Sigmoid colon (tissue), 7 donors: Measurements from ENCODE around the gene REPS2. TPM values are rescaled to one million over a fixed set of nuclear protein-coding genes. Genes with fewer than 3 reads are reported as not detected.

Experiments used
- DNase-seq: peaks from one replicate; pipeline ENCODE4 v3.0.0-alpha.2; 2019
- H3K27ac ChIP-seq, 4 donors: fragments of 200-600 bp; sonication (generic); one replicate each; pipeline ENCODE4 v1.5.1; 2016 to 2019; ENCODE audit warnings: mild to moderate bottlenecking in 1 of 4
- H3K27me3 ChIP-seq, 3 donors: fragments of 200-600 bp; sonication (generic); one replicate each; pipeline ENCODE4 v1.5.1; 2019; ENCODE audit warnings: mild to moderate bottlenecking in 1 of 3
- H3K36me3 ChIP-seq, 4 donors: fragments of 200-600 bp; sonication (generic); one replicate each; pipeline ENCODE4 v1.5.1; 2016 to 2019
- H3K4me1 ChIP-seq, 4 donors: fragments of 200-600 bp; sonication (generic); one replicate each; pipeline ENCODE4 v1.5.1; 2017 to 2019
- H3K4me3 ChIP-seq, 4 donors: fragments of 200-600 bp; sonication (generic); one replicate each; pipeline ENCODE4 v1.5.1; 2017 to 2019; ENCODE audit warnings: mild to moderate bottlenecking in 2 of 4, moderate library complexity in 1 of 4
- H3K9me3 ChIP-seq, 4 donors: fragments of 200-600 bp in 3 of 4; sonication (generic) in 3 of 4; one replicate each; pipeline versions ENCODE4 v1.5.1 to v1.6.1; 2013 to 2019
- EP300 ChIP-seq, 4 donors: sonication (generic); formaldehyde crosslinking; IDR thresholded peaks; one replicate each; pipeline ENCODE4 v1.6.1; 2017; ENCODE audit warnings: antibody characterized with exemption in 4 of 4
- POLR2A ChIP-seq, 2 donors: fragments of 450-650 bp; IDR thresholded peaks; one replicate each; pipeline ENCODE4 v1.6.1; 2016; ENCODE audit warnings: antibody characterized with exemption in 2 of 2, mild to moderate bottlenecking in 2 of 2, moderate library complexity in 2 of 2
- POLR2AphosphoS5 ChIP-seq, 4 donors: sonication (generic); formaldehyde crosslinking; IDR thresholded peaks; one replicate each; pipeline ENCODE4 v1.6.1; 2017; ENCODE audit warnings: antibody characterized with exemption in 4 of 4
- WGBS, 2 donors: extraction: QIAGEN DNeasy Blood & Tissue Kit; methylation state at CpG; one replicate each; pipeline ENCODE4 v1.1.7; 2013; 5-methylcytosine and 5-hydroxymethylcytosine counted together
- intact Hi-C: fragments of 100-400 bp; cut with DNase I; formaldehyde crosslinking; loops from one replicate; pipeline ENCODE4 v1.15.1; 2023
- polyA plus RNA-seq, 3 donors: library from polyadenylated mRNA; stranded (reverse); fragments of 200-250 nt; gene quantifications; one replicate each; pipeline ENCODE4 v1.2.3, GENCODE V29; 2013
- total RNA-seq, 4 donors: library from RNA; depleted of rRNA; stranded (reverse); fragments of >200 nt; gene quantifications; one replicate each; pipeline ENCODE4 v1.1.0, GENCODE V29; 2016
- TF ChIP-seq, protein P1 (sequence below), 4 experiments: fragments of 450-650 bp in 3 of 4; fragments of 200-600 bp in 1 of 4; IDR thresholded peaks; one replicate each; pipeline ENCODE4 v1.5.1; 2016 to 2019; ENCODE audit warnings: antibody characterized with exemption in 4 of 4, mild to moderate bottlenecking in 3 of 4, moderate library complexity in 2 of 4
- donor health status: healthy with polysubstance abuse.
- donor health status: Bipolar disorder and iron deficiency.
- donor health status: healthy.

REPS2 gene
- total RNA-seq (10 to 100 TPM in 1 of 4 donors, 1 to 10 TPM in 3; 3.9 to 10.9 (median 5.5) TPM), polyA plus RNA-seq (10 to 100 TPM in 1 of 3 donors, 1 to 10 TPM in 2; 2.4 to 10.2 (median 9.2) TPM)

GRCh38 chrX:16946361-16946964 lies at the start of gene REPS2:
Gene REPS2 (plus strand): TSS chrX:16946658. CDS start chrX:16946862, 204 bp downstream.
- Histone ChIP-seq H3K4me3 (peak within 1 kb of the TSS; percentile 42 to 63 (median 62)), H3K4me1 (peaks cover 0 to 6% (median 0%) of the 10 kb centered on the region in 4 donors), H3K27me3 (peaks cover 0 to 5% (median 0%) of the 10 kb centered on the region in 3 donors), H3K9me3 (no peaks in the 10 kb centered on the region), H3K27ac (peak within 1 kb of the TSS; percentile 14 to 51 (median 37)), H3K36me3 (no peaks in the 10 kb centered on the region)
- intact Hi-C loops = loop anchor here (2.0 kb wide), 1 partner anchor 100 kb away; no protein-coding TSS in a partner anchor
- peak; percentile 88 for DNase-seq
- TF ChIP-seq POLR2AphosphoS5 (IDR thresholded peaks at IDR 0.05) (peak in 1 of 4 donors; percentile 42), POLR2A (IDR thresholded peaks at IDR 0.05) (no peak)
- WGBS, 2 donors = 1% methylated on average over 68 to 71 of the region's 71 CpGs

DNA sequence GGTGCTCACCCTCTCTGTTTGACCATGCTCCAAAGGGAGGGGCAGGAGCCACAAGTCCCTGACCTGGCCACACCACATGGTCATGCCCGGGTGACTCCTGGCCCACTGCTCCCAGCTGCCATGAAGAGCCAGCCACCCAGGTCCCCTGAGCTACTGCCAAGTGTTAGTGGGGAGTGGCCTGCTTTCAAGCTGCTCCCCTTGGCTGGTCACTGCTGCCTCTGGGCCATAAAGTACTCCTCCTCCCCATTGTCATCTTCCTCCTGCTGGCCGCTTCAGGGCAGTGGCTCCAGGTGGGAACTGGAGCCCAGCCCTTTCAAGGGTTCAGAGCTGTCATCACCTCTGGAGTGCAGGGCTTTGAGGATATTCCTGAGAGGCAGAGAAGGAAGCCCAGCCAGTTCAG lies 49.0 kb upstream of the REPS2 start:
- Histone ChIP-seq H3K4me3 (no peak overlapping the region), H3K9me3 (no peaks in the 10 kb centered on the region), H3K27me3 (no peaks in the 10 kb centered on the region), H3K27ac (no peak overlapping the region), H3K4me1 (no peaks in the 10 kb centered on the region), H3K36me3 (no peaks in the 10 kb centered on the region)
- WGBS, 2 donors = 42 to 67% methylated on average over 2 of the region's 2 CpGs
- intact Hi-C loops = no loop called here
- no peak for DNase-seq
- TF ChIP-seq, protein P1, sequence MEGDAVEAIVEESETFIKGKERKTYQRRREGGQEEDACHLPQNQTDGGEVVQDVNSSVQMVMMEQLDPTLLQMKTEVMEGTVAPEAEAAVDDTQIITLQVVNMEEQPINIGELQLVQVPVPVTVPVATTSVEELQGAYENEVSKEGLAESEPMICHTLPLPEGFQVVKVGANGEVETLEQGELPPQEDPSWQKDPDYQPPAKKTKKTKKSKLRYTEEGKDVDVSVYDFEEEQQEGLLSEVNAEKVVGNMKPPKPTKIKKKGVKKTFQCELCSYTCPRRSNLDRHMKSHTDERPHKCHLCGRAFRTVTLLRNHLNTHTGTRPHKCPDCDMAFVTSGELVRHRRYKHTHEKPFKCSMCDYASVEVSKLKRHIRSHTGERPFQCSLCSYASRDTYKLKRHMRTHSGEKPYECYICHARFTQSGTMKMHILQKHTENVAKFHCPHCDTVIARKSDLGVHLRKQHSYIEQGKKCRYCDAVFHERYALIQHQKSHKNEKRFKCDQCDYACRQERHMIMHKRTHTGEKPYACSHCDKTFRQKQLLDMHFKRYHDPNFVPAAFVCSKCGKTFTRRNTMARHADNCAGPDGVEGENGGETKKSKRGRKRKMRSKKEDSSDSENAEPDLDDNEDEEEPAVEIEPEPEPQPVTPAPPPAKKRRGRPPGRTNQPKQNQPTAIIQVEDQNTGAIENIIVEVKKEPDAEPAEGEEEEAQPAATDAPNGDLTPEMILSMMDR (IDR thresholded peaks at IDR 0.05) = no peak
- TF ChIP-seq POLR2A (IDR thresholded peaks at IDR 0.05) = no peak
- no peak for TF ChIP-seq POLR2AphosphoS5 (IDR thresholded peaks at IDR 0.05)
- TF ChIP-seq EP300 (IDR thresholded peaks at IDR 0.05) = no peak

GRCh38 chrX:16903274-16904022 lies 43.0 kb upstream of the REPS2 start:
- DNase-seq = no peak
- H3K27ac ChIP-seq = no peak overlapping the region
- no peaks in the 10 kb centered on the region for H3K9me3 ChIP-seq
- no peaks in the 10 kb centered on the region for H3K36me3 ChIP-seq
- no peak for TF ChIP-seq EP300 (IDR thresholded peaks at IDR 0.05)
- no peak for TF ChIP-seq POLR2A (IDR thresholded peaks at IDR 0.05)
- TF ChIP-seq POLR2AphosphoS5 (IDR thresholded peaks at IDR 0.05) = no peak
- TF ChIP-seq, protein P1 (IDR thresholded peaks at IDR 0.05) = no peak
- 60 to 85% methylated on average over 8 of the region's 8 CpGs for WGBS, 2 donors
- H3K4me1 ChIP-seq = no peaks in the 10 kb centered on the region
- intact Hi-C loops = no loop called here
- H3K27me3 ChIP-seq = no peaks in the 10 kb centered on the region
- H3K4me3 ChIP-seq = no peak overlapping the region

GRCh38 chrX:16910376-16910775 lies 36.1 kb upstream of the REPS2 start:
- intact Hi-C loops = no loop called here
- Histone ChIP-seq H3K9me3 (no peaks in the 10 kb centered on the region), H3K36me3 (no peaks in the 10 kb centered on the region), H3K4me1 (no peaks in the 10 kb centered on the region), H3K27me3 (no peaks in the 10 kb centered on the region), H3K4me3 (no peak overlapping the region), H3K27ac (no peak overlapping the region)
- DNase-seq = no peak
- WGBS, 2 donors = 76 to 90% methylated on average over 1 of the region's 1 CpG
- TF ChIP-seq POLR2AphosphoS5 (IDR thresholded peaks at IDR 0.05) (no peak), POLR2A (IDR thresholded peaks at IDR 0.05) (no peak)
- TF ChIP-seq, protein P1 (IDR thresholded peaks at IDR 0.05) = no peak

DNA sequence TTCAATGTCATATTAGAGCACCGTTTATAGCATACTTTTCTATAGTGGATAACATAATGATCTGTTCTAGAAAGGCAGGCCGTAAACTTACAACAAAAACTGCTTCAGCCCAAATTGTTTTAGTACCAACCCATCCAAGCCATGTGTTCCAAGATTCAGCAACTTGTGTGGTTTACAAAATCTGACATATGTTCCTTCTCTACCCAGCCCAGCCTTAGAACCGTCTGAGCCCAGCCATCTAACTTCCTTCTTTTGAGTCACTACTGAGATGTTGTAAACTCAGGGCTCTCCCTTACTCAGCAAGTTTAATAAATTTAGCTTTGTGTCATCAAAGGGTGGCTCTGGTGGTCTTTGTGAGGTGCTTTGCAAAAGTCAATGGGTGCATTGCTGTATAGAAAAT lies 32.4 kb upstream of the REPS2 start:
- Histone ChIP-seq H3K4me1 (no peaks in the 10 kb centered on the region), H3K36me3 (no peaks in the 10 kb centered on the region), H3K4me3 (no peak overlapping the region), H3K9me3 (no peaks in the 10 kb centered on the region), H3K27me3 (no peaks in the 10 kb centered on the region), H3K27ac (no peak overlapping the region)
- intact Hi-C loops = no loop called here
- WGBS, 2 donors = 53 to 59% methylated on average over 3 of the region's 3 CpGs
- no peak for DNase-seq
- TF ChIP-seq POLR2A (IDR thresholded peaks at IDR 0.05) (no peak), EP300 (IDR thresholded peaks at IDR 0.05) (no peak), POLR2AphosphoS5 (IDR thresholded peaks at IDR 0.05) (no peak)
- TF ChIP-seq, protein P1 (IDR thresholded peaks at IDR 0.05) = no peak
